Measurements from ENCODE around the gene SLC36A3. TPM values are rescaled to one million over a fixed set of nuclear protein-coding genes. Genes with fewer than 3 reads are reported as not detected.

The SLC36A3 gene
- total RNA-seq, 1 experiment from 2014 or later = not detected

DNA sequence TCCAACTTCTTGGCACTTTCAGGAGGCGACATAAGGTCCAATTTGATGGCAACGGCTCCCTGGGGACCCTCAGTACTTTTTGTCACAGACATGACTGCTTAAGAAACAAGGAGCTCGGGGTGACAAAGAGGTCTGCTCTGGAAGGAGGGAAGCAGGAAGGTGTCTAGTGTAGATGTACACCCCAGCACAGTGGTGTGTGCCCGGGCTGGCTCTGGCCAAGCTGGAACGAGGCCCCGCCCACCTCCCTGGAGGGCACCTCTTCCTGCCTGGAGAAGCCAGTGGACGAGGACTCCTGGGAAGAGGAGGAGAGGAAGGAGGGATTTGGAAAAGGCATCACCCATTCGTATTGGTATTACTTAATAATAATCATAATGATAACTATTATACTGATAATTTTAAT lies 43.8 kb upstream of the SLC36A3 start, which contains the start of gene SLC36A2:
Gene SLC36A2, minus strand, starts transcription at position 191 of the 400 bp plus-strand sequence. Its CDS starts 99 bp downstream, at position 92.
- H3K79me2 ChIP-seq (ENCODE audit: insufficient read depth, low read length) = no peaks in the 10 kb centered on the region
- CTCF ChIA-PET = no interaction called here
- H3K27ac ChIP-seq (ENCODE audit: low read depth, low read length) = no peak within 1 kb of the TSS
- intact Hi-C loops (cut with micrococcal nuclease) = no loop called here
- TF ChIP-seq RAD21 (IDR thresholded peaks at IDR 0.05; ENCODE audit: low read depth) = no peak
- TF ChIP-seq EZH2phosphoT487 (IDR thresholded peaks at IDR 0.05; ENCODE audit: borderline replicate concordance) = no peak
- TF ChIP-seq JUND (IDR thresholded peaks at IDR 0.05) = no peak
- TF ChIP-seq TCF7L2 (IDR thresholded peaks at IDR 0.05; ENCODE audit: borderline replicate concordance, extremely low read depth, insufficient read depth, insufficient read length) = no peak
- TF ChIP-seq, protein P1, sequence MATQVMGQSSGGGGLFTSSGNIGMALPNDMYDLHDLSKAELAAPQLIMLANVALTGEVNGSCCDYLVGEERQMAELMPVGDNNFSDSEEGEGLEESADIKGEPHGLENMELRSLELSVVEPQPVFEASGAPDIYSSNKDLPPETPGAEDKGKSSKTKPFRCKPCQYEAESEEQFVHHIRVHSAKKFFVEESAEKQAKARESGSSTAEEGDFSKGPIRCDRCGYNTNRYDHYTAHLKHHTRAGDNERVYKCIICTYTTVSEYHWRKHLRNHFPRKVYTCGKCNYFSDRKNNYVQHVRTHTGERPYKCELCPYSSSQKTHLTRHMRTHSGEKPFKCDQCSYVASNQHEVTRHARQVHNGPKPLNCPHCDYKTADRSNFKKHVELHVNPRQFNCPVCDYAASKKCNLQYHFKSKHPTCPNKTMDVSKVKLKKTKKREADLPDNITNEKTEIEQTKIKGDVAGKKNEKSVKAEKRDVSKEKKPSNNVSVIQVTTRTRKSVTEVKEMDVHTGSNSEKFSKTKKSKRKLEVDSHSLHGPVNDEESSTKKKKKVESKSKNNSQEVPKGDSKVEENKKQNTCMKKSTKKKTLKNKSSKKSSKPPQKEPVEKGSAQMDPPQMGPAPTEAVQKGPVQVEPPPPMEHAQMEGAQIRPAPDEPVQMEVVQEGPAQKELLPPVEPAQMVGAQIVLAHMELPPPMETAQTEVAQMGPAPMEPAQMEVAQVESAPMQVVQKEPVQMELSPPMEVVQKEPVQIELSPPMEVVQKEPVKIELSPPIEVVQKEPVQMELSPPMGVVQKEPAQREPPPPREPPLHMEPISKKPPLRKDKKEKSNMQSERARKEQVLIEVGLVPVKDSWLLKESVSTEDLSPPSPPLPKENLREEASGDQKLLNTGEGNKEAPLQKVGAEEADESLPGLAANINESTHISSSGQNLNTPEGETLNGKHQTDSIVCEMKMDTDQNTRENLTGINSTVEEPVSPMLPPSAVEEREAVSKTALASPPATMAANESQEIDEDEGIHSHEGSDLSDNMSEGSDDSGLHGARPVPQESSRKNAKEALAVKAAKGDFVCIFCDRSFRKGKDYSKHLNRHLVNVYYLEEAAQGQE (IDR thresholded peaks at IDR 0.05; ENCODE audit: low read depth) = no peak
- TF ChIP-seq ZFX (IDR thresholded peaks at IDR 0.05) = no peak
- TF ChIP-seq, protein P2, sequence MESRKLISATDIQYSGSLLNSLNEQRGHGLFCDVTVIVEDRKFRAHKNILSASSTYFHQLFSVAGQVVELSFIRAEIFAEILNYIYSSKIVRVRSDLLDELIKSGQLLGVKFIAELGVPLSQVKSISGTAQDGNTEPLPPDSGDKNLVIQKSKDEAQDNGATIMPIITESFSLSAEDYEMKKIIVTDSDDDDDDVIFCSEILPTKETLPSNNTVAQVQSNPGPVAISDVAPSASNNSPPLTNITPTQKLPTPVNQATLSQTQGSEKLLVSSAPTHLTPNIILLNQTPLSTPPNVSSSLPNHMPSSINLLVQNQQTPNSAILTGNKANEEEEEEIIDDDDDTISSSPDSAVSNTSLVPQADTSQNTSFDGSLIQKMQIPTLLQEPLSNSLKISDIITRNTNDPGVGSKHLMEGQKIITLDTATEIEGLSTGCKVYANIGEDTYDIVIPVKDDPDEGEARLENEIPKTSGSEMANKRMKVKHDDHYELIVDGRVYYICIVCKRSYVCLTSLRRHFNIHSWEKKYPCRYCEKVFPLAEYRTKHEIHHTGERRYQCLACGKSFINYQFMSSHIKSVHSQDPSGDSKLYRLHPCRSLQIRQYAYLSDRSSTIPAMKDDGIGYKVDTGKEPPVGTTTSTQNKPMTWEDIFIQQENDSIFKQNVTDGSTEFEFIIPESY (IDR thresholded peaks at IDR 0.05; ENCODE audit: extremely low read depth, insufficient replicate concordance, low read length) = no peak
- no peak for TF ChIP-seq CBX3 (IDR thresholded peaks at IDR 0.05; ENCODE audit: low read depth)
- TF ChIP-seq, protein P3, sequence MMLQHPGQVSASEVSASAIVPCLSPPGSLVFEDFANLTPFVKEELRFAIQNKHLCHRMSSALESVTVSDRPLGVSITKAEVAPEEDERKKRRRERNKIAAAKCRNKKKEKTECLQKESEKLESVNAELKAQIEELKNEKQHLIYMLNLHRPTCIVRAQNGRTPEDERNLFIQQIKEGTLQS (IDR thresholded peaks at IDR 0.05) = no peak
- TF ChIP-seq, protein P4, sequence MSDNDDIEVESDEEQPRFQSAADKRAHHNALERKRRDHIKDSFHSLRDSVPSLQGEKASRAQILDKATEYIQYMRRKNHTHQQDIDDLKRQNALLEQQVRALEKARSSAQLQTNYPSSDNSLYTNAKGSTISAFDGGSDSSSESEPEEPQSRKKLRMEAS (IDR thresholded peaks at IDR 0.05) = no peak
- no peak for TF ChIP-seq ZNF274 (IDR thresholded peaks at IDR 0.05; ENCODE audit: low read depth, low read length)
- no peak for TF ChIP-seq FOSL1 (IDR thresholded peaks at IDR 0.05; ENCODE audit: low read depth)
- TF ChIP-seq ELF1 (IDR thresholded peaks at IDR 0.05; ENCODE audit: borderline replicate concordance, low read depth) = no peak
- TF ChIP-seq POLR2A (IDR thresholded peaks at IDR 0.05; ENCODE audit: borderline replicate concordance, extremely low read depth, insufficient read depth, insufficient read length) = no peak
- no TSS peak for BruUV-seq (replicated peaks)
- H3K27me3 ChIP-seq (ENCODE audit: insufficient read depth, low read length) = peaks cover 61% of the 10 kb centered on the region
- H3K4me1 ChIP-seq (ENCODE audit: control insufficient read depth in 1 of 2, insufficient read depth in 2 of 2, low read length in 2 of 2) = no peaks in the 10 kb centered on the region
- H4K20me1 ChIP-seq (ENCODE audit: insufficient read depth) = no peaks in the 10 kb centered on the region
- H3K4me2 ChIP-seq (ENCODE audit: low read length) = no peak within 1 kb of the TSS
- ATAC-seq = peak; percentile 40; the same call in 1 of the 2 replicates
- POLR2A ChIA-PET = no interaction called here
- H2AFZ ChIP-seq (ENCODE audit: low read depth, low read length, poor library complexity, severe bottlenecking) = no peak within 1 kb of the TSS
- H3K9ac ChIP-seq (ENCODE audit: low read length) = no peak within 1 kb of the TSS
- no peak for DNase-seq (ENCODE audit: low read depth, low spot score)
- no peaks in the 10 kb centered on the region for H3K9me2 ChIP-seq (ENCODE audit: insufficient read depth)
- H3K9me3 ChIP-seq (ENCODE audit: control insufficient read depth in 1 of 2, insufficient read depth in 1 of 2, low read depth in 1 of 2, low read length in 2 of 2) = no peaks in the 10 kb centered on the region
- no peaks in the 10 kb centered on the region for H3K36me3 ChIP-seq (ENCODE audit: control insufficient read depth in 1 of 2, insufficient read depth in 2 of 2, low read length in 2 of 2)
- H3K4me3 ChIP-seq (replicated peaks in 1 of 2; ENCODE audit: low read depth in 1 of 2, low read length in 2 of 2) = no peak within 1 kb of the TSS
- RAD21 ChIA-PET (ENCODE audit: low non-redundant PET in 1 of 2, low total read pairs in 2 of 2, uncharacterized antibody in 2 of 2, unreplicated experiment in 2 of 2) = no interaction called here
